22Rv1 (cell line): ENCODE results near the gene RABGAP1L.
"Not testable (repeated sequence)": the region's sequence is repeated elsewhere in the genome, so short reads cannot be mapped to it uniquely, and the experiment has no call there.

Experiments
- H3K27ac ChIP-seq: fragments of 450-650 bp; 2 replicates; pipeline ENCODE4 v1.5.1; 2017
- CTCF ChIP-seq: fragments of 450-650 bp; IDR thresholded peaks from 2 replicates; pipeline ENCODE4 v1.5.1; 2017; ENCODE audit warnings: mild to moderate bottlenecking
- ZFX ChIP-seq: fragments of 450-650 bp; IDR thresholded peaks from 2 replicates; pipeline ENCODE4 v1.6.1; 2017; ENCODE audit warnings: antibody characterized with exemption, borderline replicate concordance

The RABGAP1L gene

DNA sequence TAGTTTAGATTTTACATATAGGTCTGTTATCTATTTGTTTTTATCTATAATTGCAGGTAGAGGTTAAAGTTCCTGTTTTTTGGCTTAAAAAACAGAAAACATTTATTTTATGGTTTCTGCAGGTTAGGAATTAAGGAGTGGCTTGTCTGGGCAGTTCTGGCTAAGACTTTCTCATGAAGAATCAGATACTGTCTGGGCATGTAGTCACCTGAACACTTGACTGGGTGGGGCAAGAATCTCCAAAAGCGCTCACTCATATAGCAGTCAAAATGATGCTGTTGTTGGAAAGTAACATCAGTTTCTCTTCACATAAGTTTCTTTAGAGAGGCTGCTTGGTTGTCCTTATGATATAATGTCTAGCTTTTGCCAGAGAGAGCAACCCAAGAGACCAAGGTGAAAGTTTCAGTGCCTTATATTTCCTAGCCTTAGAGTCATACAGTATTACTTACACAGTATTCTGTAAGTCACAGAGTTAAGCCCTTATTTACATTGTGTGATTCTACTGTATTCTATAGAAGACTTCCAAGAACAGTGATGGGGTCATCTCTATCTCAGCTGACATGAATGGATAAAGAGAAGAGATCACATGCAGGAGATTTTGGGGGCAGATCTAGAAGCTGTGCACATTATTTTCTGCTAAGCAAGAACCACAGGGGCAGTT, 163.0 kb downstream of the RABGAP1L start:
- H3K27ac ChIP-seq = no peak overlapping the region
- no peak for TF ChIP-seq ZFX
- no peak for TF ChIP-seq CTCF

DNA sequence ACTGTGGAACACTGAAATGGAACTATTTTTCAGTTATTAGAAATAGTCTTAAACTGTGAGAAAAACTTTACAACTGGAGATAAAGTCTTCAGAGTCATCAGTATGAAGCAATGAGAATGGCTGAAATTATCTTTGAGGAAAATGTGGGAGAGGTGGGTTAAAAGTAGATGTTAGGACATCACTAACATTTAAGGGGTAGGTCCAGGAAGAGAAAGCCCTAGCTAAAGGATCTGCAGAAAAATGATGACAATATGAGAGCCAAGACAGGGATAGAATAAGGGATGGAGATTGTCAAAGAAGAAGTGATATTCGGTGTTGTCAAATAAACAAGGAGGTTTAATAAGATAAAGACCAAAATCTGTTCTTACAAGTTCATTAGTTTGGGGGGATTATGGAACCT, 165.2 kb downstream of the RABGAP1L start:
- TF ChIP-seq ZFX = no peak
- no peak for TF ChIP-seq CTCF

DNA sequence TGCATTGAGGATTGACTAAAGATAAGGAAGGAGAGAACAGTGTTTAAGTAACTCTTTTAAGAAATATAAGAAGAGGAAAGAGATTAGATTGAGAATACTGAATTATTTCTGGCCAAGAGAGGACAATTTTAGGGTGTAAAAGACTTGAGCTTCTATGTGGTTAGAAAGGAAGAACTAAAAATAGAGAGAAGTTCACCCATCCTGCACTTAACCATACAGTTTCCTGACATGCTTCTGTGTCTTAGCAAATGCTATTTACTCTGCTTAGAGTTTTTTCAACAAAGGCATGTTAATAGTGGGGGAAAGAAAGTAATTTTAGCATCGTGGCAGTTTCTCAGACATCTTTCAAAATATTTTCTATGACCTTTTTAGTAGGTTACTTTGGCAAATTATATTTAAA, 165.6 kb downstream of the RABGAP1L start:
- H3K27ac ChIP-seq = no peak overlapping the region
- TF ChIP-seq CTCF = no peak
- no peak for TF ChIP-seq ZFX

More for the DNA sequence above, 165.2 kb downstream of the RABGAP1L start:
- no peak overlapping the region for H3K27ac ChIP-seq

DNA sequence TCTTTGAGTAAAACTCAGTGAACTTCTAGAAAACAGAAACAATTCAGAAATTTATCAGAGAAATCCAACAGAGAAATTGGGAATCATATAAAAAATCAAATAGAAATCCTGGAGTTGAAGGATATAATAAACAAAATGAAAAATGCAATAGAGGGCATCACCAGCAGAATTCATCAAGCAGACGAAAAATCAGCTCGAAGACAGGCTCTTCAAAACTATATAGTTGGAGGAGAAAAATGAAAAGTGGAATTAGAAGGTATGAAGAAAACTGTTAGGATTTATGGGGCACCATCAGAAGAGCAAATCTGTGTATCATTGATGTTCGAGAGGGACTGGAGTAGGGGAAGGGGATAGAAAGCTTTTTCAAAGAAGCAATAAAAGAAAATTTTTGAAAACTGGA, 167.0 kb downstream of the RABGAP1L start:
- H3K27ac ChIP-seq = no peak overlapping the region
- TF ChIP-seq ZFX = no peak
- TF ChIP-seq CTCF = no peak

- H3K27ac ChIP-seq = no peak overlapping the region
- no peak for TF ChIP-seq CTCF
- no peak for TF ChIP-seq ZFX
Measured at GRCh38 chr1:174333437-174333836, 174.1 kb downstream of the RABGAP1L start.

- no peak overlapping the region for H3K27ac ChIP-seq
- no peak for TF ChIP-seq ZFX
- no peak for TF ChIP-seq CTCF
Measured at GRCh38 chr1:174337000-174337681, 177.8 kb downstream of the RABGAP1L start.

DNA sequence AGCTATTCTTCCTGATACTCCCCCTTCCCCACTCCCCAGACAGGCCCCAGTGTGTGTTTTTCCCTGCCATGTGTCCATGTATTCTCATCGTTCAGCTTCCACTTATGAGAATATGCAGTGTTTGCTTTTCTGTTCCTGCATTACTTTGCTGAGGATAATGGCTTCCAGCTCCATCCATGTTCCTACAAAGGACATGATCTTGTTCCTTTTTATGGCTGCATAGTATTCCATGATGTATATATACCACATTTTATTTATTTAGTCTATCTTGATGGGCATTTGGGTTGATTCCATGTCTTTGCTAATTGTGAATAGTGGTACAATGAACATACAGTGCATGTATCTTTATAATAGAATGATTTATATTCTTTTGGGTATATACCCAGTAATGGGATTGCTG, 181.1 kb downstream of the RABGAP1L start:
- H3K27ac ChIP-seq = not testable (repeated sequence)

GRCh38 chr1:174344162-174344561, 184.8 kb downstream of the RABGAP1L start:
- no peak overlapping the region for H3K27ac ChIP-seq
- no peak for TF ChIP-seq CTCF
- no peak for TF ChIP-seq ZFX
